ENCODE measurements around the gene HEPACAM.
A peak's percentile ranks its signal among the peaks of the same experiment; 100 is the strongest.
"Not testable (repeated sequence)": the region's sequence is repeated elsewhere in the genome, so short reads cannot be mapped to it uniquely, and the experiment has no call there.

Gene HEPACAM

DNA sequence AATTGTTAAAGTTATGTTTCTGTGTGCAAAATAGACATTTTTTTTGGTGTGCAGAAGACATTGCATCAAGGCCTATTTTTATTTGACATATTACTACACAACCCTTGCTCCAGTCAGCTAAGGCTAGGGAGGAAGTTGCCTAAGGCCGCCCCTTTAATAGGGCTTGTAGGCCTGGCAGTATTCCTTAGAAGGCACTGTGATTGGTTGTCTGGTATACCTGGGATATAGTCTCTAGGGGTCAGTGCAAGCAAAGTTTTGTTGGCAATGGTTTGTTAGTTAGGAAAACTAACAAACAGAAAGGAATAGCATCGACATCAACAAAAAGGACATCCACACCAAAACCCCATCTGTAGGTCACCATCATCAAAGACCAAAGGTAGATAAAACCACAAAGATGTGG is 35.1 kb upstream of the HEPACAM start:
- H4K8ac ChIP-seq (ENCODE audit: low read depth, low read length), result no peak overlapping the region
- H3K4ac ChIP-seq (ENCODE audit: low read depth, low read length), result no peak overlapping the region
- H3K79me2 ChIP-seq (ENCODE audit: control insufficient read depth, insufficient read depth, low read length, poor library complexity), result no peaks in the 10 kb centered on the region
- no peaks in the 10 kb centered on the region for H3K4me1 ChIP-seq (ENCODE audit: control insufficient read depth in 1 of 2, insufficient read depth in 2 of 2, low read length in 2 of 2)
- no peaks in the 10 kb centered on the region for H3K79me1 ChIP-seq (ENCODE audit: low read length)
- no peak overlapping the region for H2AK5ac ChIP-seq (ENCODE audit: low read length)
- H3K14ac ChIP-seq (ENCODE audit: low read length), result no peak overlapping the region
- H2AFZ ChIP-seq (ENCODE audit: insufficient read depth, low read length, poor library complexity), result no peak overlapping the region
- no peak overlapping the region for H3K4me3 ChIP-seq (ENCODE audit: low read depth, low read length)
- no peak overlapping the region for H3K18ac ChIP-seq (ENCODE audit: low read length)
- H2BK120ac ChIP-seq (ENCODE audit: insufficient read depth, low read length, poor library complexity), result no peak overlapping the region
- H3K4me2 ChIP-seq (ENCODE audit: low read length), result no peak overlapping the region
- no peak overlapping the region for H2BK12ac ChIP-seq (ENCODE audit: low read length)
- no peak overlapping the region for H4K12ac ChIP-seq (ENCODE audit: low read depth, low read length)
- no peak overlapping the region for H3K9ac ChIP-seq (ENCODE audit: low read length)
- H3K23ac ChIP-seq (ENCODE audit: low read length), result no peak overlapping the region
- no peaks in the 10 kb centered on the region for H3K36me3 ChIP-seq (ENCODE audit: control insufficient read depth in 1 of 2, insufficient read depth in 2 of 2, low read length in 2 of 2)
- peak in 1 of 2 donors; percentile 47 for DNase-seq
- WGBS (ENCODE audit: extremely low coverage, insufficient coverage, insufficient read length), result no CpG with 5 or more reads among the region's 2 CpGs
- H2BK5ac ChIP-seq (ENCODE audit: low read depth, low read length, poor library complexity), result no peak overlapping the region
- H4K91ac ChIP-seq (ENCODE audit: low read depth, low read length), result no peak overlapping the region
- H3K9me3 ChIP-seq (ENCODE audit: insufficient read depth, low read depth, low read length), result no peaks in the 10 kb centered on the region
- no peak overlapping the region for H3K27ac ChIP-seq (ENCODE audit: low read depth, low read length)
- H3K27me3 ChIP-seq (ENCODE audit: insufficient read depth, low read length), result no peaks in the 10 kb centered on the region

DNA sequence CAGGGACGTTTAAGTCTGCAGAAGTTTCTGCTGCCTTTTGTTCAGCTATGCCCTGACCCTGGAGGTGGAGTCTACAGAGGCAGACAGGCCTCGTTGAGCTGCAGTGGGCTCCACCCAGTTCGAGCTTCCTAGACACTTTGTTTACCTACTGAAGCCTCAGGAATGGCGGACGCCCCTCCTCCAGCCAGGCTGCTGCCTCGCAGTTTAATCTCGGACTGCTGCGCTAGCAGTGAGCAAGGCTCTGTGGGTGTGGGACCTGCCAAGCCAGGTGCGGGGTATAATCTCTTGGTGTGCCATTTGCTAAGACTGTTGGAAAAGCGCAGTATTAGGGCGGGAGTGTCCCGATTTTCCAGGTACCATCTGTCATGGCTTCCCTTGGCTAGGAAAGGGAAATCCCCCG is 32.4 kb upstream of the HEPACAM start:
- not testable (repeated sequence) for H3K4me2 ChIP-seq (ENCODE audit: low read length); H4K91ac ChIP-seq (ENCODE audit: low read depth, low read length); H3K4ac ChIP-seq (ENCODE audit: low read depth, low read length); H2AFZ ChIP-seq (ENCODE audit: insufficient read depth, low read length, poor library complexity); H2BK120ac ChIP-seq (ENCODE audit: insufficient read depth, low read length, poor library complexity); H3K27ac ChIP-seq (ENCODE audit: low read depth, low read length); H3K23ac ChIP-seq (ENCODE audit: low read length); H3K9ac ChIP-seq (ENCODE audit: low read length); H2BK12ac ChIP-seq (ENCODE audit: low read length); H3K14ac ChIP-seq (ENCODE audit: low read length); H4K12ac ChIP-seq (ENCODE audit: low read depth, low read length); H3K4me1 ChIP-seq (ENCODE audit: control insufficient read depth in 1 of 2, insufficient read depth in 2 of 2, low read length in 2 of 2); H3K79me2 ChIP-seq (ENCODE audit: control insufficient read depth, insufficient read depth, low read length, poor library complexity); H3K4me3 ChIP-seq (ENCODE audit: low read depth, low read length); H3K36me3 ChIP-seq (ENCODE audit: control insufficient read depth in 1 of 2, insufficient read depth in 2 of 2, low read length in 2 of 2); H3K18ac ChIP-seq (ENCODE audit: low read length); H2AK5ac ChIP-seq (ENCODE audit: low read length); H3K79me1 ChIP-seq (ENCODE audit: low read length); H3K27me3 ChIP-seq (ENCODE audit: insufficient read depth, low read length); H2BK5ac ChIP-seq (ENCODE audit: low read depth, low read length, poor library complexity); H3K9me3 ChIP-seq (ENCODE audit: insufficient read depth, low read depth, low read length); H4K8ac ChIP-seq (ENCODE audit: low read depth, low read length); DNase-seq
- no CpG with 5 or more reads among the region's 13 CpGs for WGBS (ENCODE audit: extremely low coverage, insufficient coverage, insufficient read length)

DNA sequence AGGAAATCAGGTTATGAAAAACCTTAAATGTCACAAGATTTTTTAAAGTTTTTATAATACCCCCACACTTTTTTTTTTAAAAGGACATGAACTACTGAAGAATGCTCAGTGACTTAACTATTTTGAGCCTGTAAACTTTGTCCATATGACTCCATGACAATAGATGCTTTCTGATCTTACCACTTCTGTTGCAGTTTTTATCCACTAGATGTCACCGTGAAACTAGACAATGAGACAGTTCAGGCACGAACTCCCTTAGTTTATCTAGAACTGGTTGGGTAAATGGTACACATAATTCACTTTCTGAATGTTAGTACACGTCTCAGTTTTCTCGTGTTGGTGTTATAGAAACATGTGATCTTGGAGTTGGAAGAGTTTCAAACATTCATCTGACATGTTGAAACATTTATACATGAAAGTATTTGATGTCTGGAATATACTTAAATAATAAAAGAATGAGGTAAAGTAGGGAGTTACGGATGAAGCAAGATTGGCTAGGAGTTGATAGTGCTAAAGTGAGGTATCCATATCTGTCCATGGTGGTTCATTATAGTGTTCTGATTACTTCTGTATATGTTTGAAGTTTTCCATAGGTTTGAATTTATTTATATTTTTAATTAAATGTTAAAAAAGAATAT is 26.2 kb upstream of the HEPACAM start:
- no peak overlapping the region for H3K23ac ChIP-seq (ENCODE audit: low read length)

DNA sequence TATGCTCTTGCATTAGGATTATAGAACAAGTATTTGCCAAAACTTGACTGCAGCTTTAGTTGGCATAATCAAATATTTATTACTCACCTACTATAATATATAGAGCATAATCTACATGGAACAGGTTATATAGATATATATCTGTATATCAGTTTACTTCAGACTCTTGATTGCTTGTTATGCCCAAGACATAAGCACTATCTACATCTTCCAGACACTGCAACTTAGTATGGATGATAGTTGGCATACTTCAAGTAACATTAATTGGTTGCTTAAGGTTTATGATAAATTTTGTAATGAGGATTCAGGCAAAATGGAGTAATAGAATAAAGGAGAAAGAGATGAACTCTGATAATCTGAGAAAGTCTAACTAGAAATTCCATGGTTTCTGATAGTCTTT is 19.2 kb upstream of the HEPACAM start:
- H3K4me1 ChIP-seq (ENCODE audit: control insufficient read depth in 1 of 2, insufficient read depth in 2 of 2, low read length in 2 of 2), result peaks cover 2 to 4% of the 10 kb centered on the region in 2 experiments

More for the DNA sequence above, 26.2 kb upstream of the HEPACAM start:
- DNase-seq, result peak; percentile 30 to 86
- Histone ChIP-seq H3K79me1 (ENCODE audit: low read length) (no peaks in the 10 kb centered on the region), H3K27ac (ENCODE audit: low read depth, low read length) (no peak overlapping the region), H3K9me3 (ENCODE audit: insufficient read depth, low read depth, low read length) (no peaks in the 10 kb centered on the region), H2BK5ac (ENCODE audit: low read depth, low read length, poor library complexity) (no peak overlapping the region), H3K9ac (ENCODE audit: low read length) (no peak overlapping the region), H4K12ac (ENCODE audit: low read depth, low read length) (no peak overlapping the region), H2BK120ac (ENCODE audit: insufficient read depth, low read length, poor library complexity) (no peak overlapping the region), H3K18ac (ENCODE audit: low read length) (no peak overlapping the region), H3K14ac (ENCODE audit: low read length) (no peak overlapping the region), H3K4me2 (ENCODE audit: low read length) (no peak overlapping the region), H4K8ac (ENCODE audit: low read depth, low read length) (no peak overlapping the region), H2AK5ac (ENCODE audit: low read length) (no peak overlapping the region), H3K79me2 (ENCODE audit: control insufficient read depth, insufficient read depth, low read length, poor library complexity) (no peaks in the 10 kb centered on the region), H3K4me3 (ENCODE audit: low read depth, low read length) (no peak overlapping the region), H3K36me3 (ENCODE audit: control insufficient read depth in 1 of 2, insufficient read depth in 2 of 2, low read length in 2 of 2) (no peaks in the 10 kb centered on the region), H4K91ac (ENCODE audit: low read depth, low read length) (no peak overlapping the region), H3K27me3 (ENCODE audit: insufficient read depth, low read length) (no peaks in the 10 kb centered on the region), H2AFZ (ENCODE audit: insufficient read depth, low read length, poor library complexity) (no peak overlapping the region), H3K4me1 (ENCODE audit: control insufficient read depth in 1 of 2, insufficient read depth in 2 of 2, low read length in 2 of 2) (no peaks in the 10 kb centered on the region), H2BK12ac (ENCODE audit: low read length) (no peak overlapping the region), H3K4ac (ENCODE audit: low read depth, low read length) (no peak overlapping the region)
- WGBS (ENCODE audit: extremely low coverage, insufficient coverage, insufficient read length), result 100% methylated on average over 1 of the region's 5 CpGs

More for the DNA sequence above, 19.2 kb upstream of the HEPACAM start:
- Histone ChIP-seq H4K8ac (ENCODE audit: low read depth, low read length) (no peak overlapping the region), H3K36me3 (ENCODE audit: control insufficient read depth in 1 of 2, insufficient read depth in 2 of 2, low read length in 2 of 2) (no peaks in the 10 kb centered on the region), H3K4me2 (ENCODE audit: low read length) (no peak overlapping the region), H3K9me3 (ENCODE audit: insufficient read depth, low read depth, low read length) (peaks cover 1% of the 10 kb centered on the region), H3K4ac (ENCODE audit: low read depth, low read length) (no peak overlapping the region), H3K79me2 (ENCODE audit: control insufficient read depth, insufficient read depth, low read length, poor library complexity) (no peaks in the 10 kb centered on the region), H3K14ac (ENCODE audit: low read length) (no peak overlapping the region), H3K4me3 (ENCODE audit: low read depth, low read length) (no peak overlapping the region), H3K18ac (ENCODE audit: low read length) (no peak overlapping the region), H3K23ac (ENCODE audit: low read length) (no peak overlapping the region), H2BK12ac (ENCODE audit: low read length) (no peak overlapping the region), H4K91ac (ENCODE audit: low read depth, low read length) (no peak overlapping the region), H2BK5ac (ENCODE audit: low read depth, low read length, poor library complexity) (no peak overlapping the region), H3K27ac (ENCODE audit: low read depth, low read length) (no peak overlapping the region), H2AK5ac (ENCODE audit: low read length) (no peak overlapping the region), H4K12ac (ENCODE audit: low read depth, low read length) (no peak overlapping the region), H2AFZ (ENCODE audit: insufficient read depth, low read length, poor library complexity) (no peak overlapping the region), H3K9ac (ENCODE audit: low read length) (no peak overlapping the region), H3K79me1 (ENCODE audit: low read length) (no peaks in the 10 kb centered on the region), H2BK120ac (ENCODE audit: insufficient read depth, low read length, poor library complexity) (no peak overlapping the region), H3K27me3 (ENCODE audit: insufficient read depth, low read length) (no peaks in the 10 kb centered on the region)
- no peak for DNase-seq

All from trophoblast cell (in vitro differentiated cells and primary cell).